GM12878 (cell line): ENCODE data around the gene FOXO3. TPM values are rescaled to one million over a fixed set of nuclear protein-coding genes. Genes with fewer than 3 reads are reported as not detected.

Experiments
- ATAC-seq: fragments of 200-7000 bp; cut with Tn5 transposase; 3 replicates; pipeline ENCODE4 v1.9.1; 2020; ENCODE audit warnings: mild to moderate bottlenecking, moderate library complexity
- BruUV-seq: library from RNA; stranded (reverse); fragments of 400-500 nt; replicated peaks from 2 replicates; lab custom pipeline; 2021; lab: Mats Ljungman, UMichigan
- CTCF ChIA-PET: fragments of 300-600 bp; sonication (Branson Sonifier 250); formaldehyde crosslinking; extraction: SDS; loops from one replicate; lab custom pipeline; 2021; ENCODE audit warnings: inconsistent platforms; lab: Yijun Ruan, JAX
- POLR2A ChIA-PET: fragments of 350-600 bp; formaldehyde crosslinking; extraction: SDS; loops from one replicate; lab custom pipeline; 2021; ENCODE audit warnings: inconsistent platforms; lab: Charles Lee
- RAD21 ChIA-PET: fragments of 300-600 bp; sonication (Branson Sonifier 250); formaldehyde crosslinking; loops from one replicate; lab custom pipeline; 2023; ENCODE audit warnings: antibody characterized with exemption; ENCODE audit not compliant: unreplicated experiment; lab: Charles Lee
- SMC1A ChIA-PET: fragments of 300-600 bp; sonication (Branson Sonifier 250); formaldehyde crosslinking; loops from one replicate; lab custom pipeline; 2023; ENCODE audit not compliant: unreplicated experiment, uncharacterized antibody; lab: Charles Lee
- DNase-seq: peaks from one replicate; pipeline ENCODE4 v3.0.0-alpha.2; 2011; ENCODE audit warnings: low read depth, low spot score
- FAIRE-seq: peaks from 3 replicates; lab custom pipeline; 2011; peaks lifted over from hg19 to GRCh38; lab: Jason Lieb, UNC
- H2AFZ ChIP-seq: 2 replicates; pipeline ENCODE4 v1.6.0; 2011; ENCODE audit warnings: low read depth, low read length, control low read depth; ENCODE audit not compliant: control insufficient read depth
- H3K27ac ChIP-seq: 2 replicates; pipeline ENCODE4 v1.5.1; 2011; ENCODE audit warnings: control low read depth; ENCODE audit not compliant: control insufficient read depth, insufficient read depth
- H3K27me3 ChIP-seq, 2 experiments: replicated peaks in 1 of 2; 2 replicates each; pipeline versions ENCODE4 v1.6.0 to v1.6.1; 2011; ENCODE audit warnings: low read length in 1 of 2; ENCODE audit not compliant: control insufficient read depth in 2 of 2, insufficient read depth in 2 of 2
- H3K36me3 ChIP-seq, 2 experiments: 2 replicates each; pipeline ENCODE4 v1.5.1; 2011; ENCODE audit warnings: low read length in 1 of 2; ENCODE audit not compliant: control insufficient read depth in 2 of 2, insufficient read depth in 2 of 2
- H3K4me1 ChIP-seq: 2 replicates; pipeline ENCODE4 v1.6.1; 2011; ENCODE audit warnings: mild to moderate bottlenecking, low read length, moderate library complexity, mixed read lengths; ENCODE audit not compliant: control insufficient read depth, insufficient read depth
- H3K4me2 ChIP-seq: 2 replicates; pipeline ENCODE4 v1.6.0; 2011; ENCODE audit warnings: control low read depth; ENCODE audit not compliant: control insufficient read depth, insufficient read depth
- H3K4me3 ChIP-seq: fragments of 200-600 bp; sonication (generic); 2 replicates; pipeline ENCODE4 v1.5.1; 2016
- H3K79me2 ChIP-seq: 2 replicates; pipeline ENCODE4 v1.6.0; 2011; ENCODE audit warnings: low read length; ENCODE audit not compliant: control insufficient read depth, insufficient read depth
- H3K9ac ChIP-seq: 2 replicates; pipeline ENCODE4 v1.8.0; 2011; ENCODE audit warnings: low read length, control low read depth, mixed read lengths; ENCODE audit not compliant: control insufficient read depth, insufficient read depth
- H3K9me3 ChIP-seq: replicated peaks from 3 replicates; pipeline ENCODE4 v1.5.1; 2011; ENCODE audit warnings: mild to moderate bottlenecking, low read length; ENCODE audit not compliant: control insufficient read depth, insufficient read depth
- H4K20me1 ChIP-seq: 2 replicates; pipeline ENCODE4 v1.6.0; 2011; ENCODE audit not compliant: control insufficient read depth, insufficient read depth
- BACH1 ChIP-seq: fragments of 450-650 bp; IDR thresholded peaks from 2 replicates; pipeline ENCODE4 v1.6.1; 2017; ENCODE audit warnings: mild to moderate bottlenecking, borderline replicate concordance
- CBX5 ChIP-seq: sonication (generic); IDR thresholded peaks from 2 replicates; pipeline ENCODE4 v1.6.1; 2016; ENCODE audit warnings: low read depth, moderate library complexity, mild to moderate bottlenecking, inconsistent platforms
- NBN ChIP-seq: fragments of 450-650 bp; IDR thresholded peaks from 2 replicates; pipeline ENCODE4 v1.6.1; 2016
- NFIC ChIP-seq: IDR thresholded peaks from 2 replicates; pipeline ENCODE4 v1.6.1; 2012; ENCODE audit warnings: low read depth, mild to moderate bottlenecking, inconsistent platforms, low read length, moderate library complexity
- PAX5 ChIP-seq: IDR thresholded peaks from 2 replicates; pipeline ENCODE4 v1.6.1; 2011; ENCODE audit warnings: low read depth, low read length, borderline replicate concordance
- PAX8 ChIP-seq: fragments of 450-650 bp; IDR thresholded peaks from 2 replicates; pipeline ENCODE4 v1.6.1; 2017; ENCODE audit warnings: mild to moderate bottlenecking, moderate library complexity
- WGBS: methylation state at CpG from one replicate; pipeline ENCODE4 v1.1.6; 2016; ENCODE audit warnings: low lambda C conversion rate; ENCODE audit not compliant: insufficient replicate concordance, insufficient coverage; ENCODE audit errors: missing lambda C conversion rate; 5-methylcytosine and 5-hydroxymethylcytosine counted together
- in situ Hi-C: fragments of 300-500 bp; cut with MboI; formaldehyde crosslinking; loops from 9 replicates; pipeline ENCODE4 v1.14.3; 2018; ENCODE audit warnings: mixed read lengths
- intact Hi-C: fragments of 100-400 bp; cut with micrococcal nuclease; formaldehyde crosslinking; loops from one replicate; pipeline ENCODE4 v1.14.2; 2022; ENCODE audit not compliant: unreplicated experiment
- polyA plus RNA-seq, 11 experiments: library from polyadenylated mRNA; depleted of rRNA in 4 of 11; unstranded in 6 of 11; stranded (reverse) in 5 of 11; fragments of >200 nt; fragmentation: Nextera tagmentation in 4 of 11; fragmentation: Illumina TruSeq in 1 of 11; extraction: Ambion mirVana in 4 of 11; extraction: Trizol in 1 of 11; gene quantifications; 1 replicate in 1 of 11; 2 replicates in 10 of 11; pipeline versions ENCODE4 v1.2.1 to v1.2.3, GENCODE V29; 2011 to 2016; ENCODE audit warnings: inconsistent platforms in 2 of 11, missing spikeins in 2 of 11, low read depth in 1 of 11
- total RNA-seq, 4 experiments: library from RNA; depleted of rRNA in 3 of 4; stranded (reverse); fragments of >200 nt in 3 of 4; fragmentation: Illumina TruSeq in 1 of 4; extraction: Trizol in 1 of 4; gene quantifications; 2 replicates each; pipeline versions ENCODE4 v1.2.1 to v1.2.3, GENCODE V29; 2013 to 2021
- TF ChIP-seq, protein P1 (sequence below): fragments of 450-650 bp; IDR thresholded peaks from 2 replicates; pipeline ENCODE4 v1.6.1; 2014; ENCODE audit warnings: mild to moderate bottlenecking

Gene FOXO3
- total and polyA plus RNA-seq, 10 of the 15 experiments (the other 5 are each of a cell fraction or from before 2014, with no cell fraction given) = 0.82 to 4.5 (median 1.7) TPM

DNA sequence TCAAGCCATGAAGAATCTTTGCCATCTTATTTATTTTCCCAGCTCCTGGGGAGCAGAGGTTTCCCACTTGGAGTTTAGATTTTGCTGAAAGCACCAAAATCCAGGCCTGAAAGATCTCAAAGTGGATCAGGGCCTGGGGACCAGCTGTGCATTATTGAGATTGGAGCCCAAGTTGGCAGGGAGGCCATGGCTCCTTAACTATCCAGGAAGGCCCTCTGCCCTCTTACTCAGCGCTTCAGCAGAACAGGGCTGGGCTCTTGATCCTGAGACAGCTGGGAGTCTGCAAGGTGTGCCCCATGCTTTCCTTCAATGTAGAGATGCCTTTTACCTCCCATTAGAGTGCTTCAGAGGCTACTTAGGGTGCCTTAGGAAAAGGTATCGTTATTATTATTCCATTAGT, 24.6 kb downstream of the FOXO3 start:
- Histone ChIP-seq H3K4me3 (no peak overlapping the region), H3K36me3 (no peaks in the 10 kb centered on the region; a peak in 1 of 4 replicates), H3K27ac (no peak overlapping the region), H3K79me2 (peaks cover 34% of the 10 kb centered on the region), H3K9ac (no peak overlapping the region), H4K20me1 (no peaks in the 10 kb centered on the region), H3K27me3 (no peaks in the 10 kb centered on the region; a peak in 1 of 4 replicates), H3K4me2 (no peak overlapping the region), H3K4me1 (peaks cover 15% of the 10 kb centered on the region), H2AFZ (no peak overlapping the region), H3K9me3 (no peaks in the 10 kb centered on the region)
- ChIA-PET SMC1A (interaction anchor here (0.8 to 1.4 kb wide), 2 partner anchors 17 to 39 kb away, joined by 3 to 4 read pairs; no protein-coding TSS in a partner anchor), RAD21 (no interaction called here), CTCF (interaction anchor here (0.9 kb wide), 1 partner anchor 11 kb away, joined by 3 read pairs; no protein-coding TSS in a partner anchor), POLR2A (no interaction called here)
- ATAC-seq = no peak
- DNase-seq = no peak
- 71% methylated on average over 2 of the region's 2 CpGs for WGBS
- BruUV-seq = no TSS peak
- no peak for TF ChIP-seq PAX5
- TF ChIP-seq, protein P1, sequence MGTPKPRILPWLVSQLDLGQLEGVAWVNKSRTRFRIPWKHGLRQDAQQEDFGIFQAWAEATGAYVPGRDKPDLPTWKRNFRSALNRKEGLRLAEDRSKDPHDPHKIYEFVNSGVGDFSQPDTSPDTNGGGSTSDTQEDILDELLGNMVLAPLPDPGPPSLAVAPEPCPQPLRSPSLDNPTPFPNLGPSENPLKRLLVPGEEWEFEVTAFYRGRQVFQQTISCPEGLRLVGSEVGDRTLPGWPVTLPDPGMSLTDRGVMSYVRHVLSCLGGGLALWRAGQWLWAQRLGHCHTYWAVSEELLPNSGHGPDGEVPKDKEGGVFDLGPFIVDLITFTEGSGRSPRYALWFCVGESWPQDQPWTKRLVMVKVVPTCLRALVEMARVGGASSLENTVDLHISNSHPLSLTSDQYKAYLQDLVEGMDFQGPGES = no peak
- TF ChIP-seq NFIC = no peak
- no peak for TF ChIP-seq CBX5
- TF ChIP-seq PAX8 = no peak
- TF ChIP-seq NBN = no peak
- no peak for TF ChIP-seq BACH1
- in situ Hi-C loops = no loop called here
- no peak for FAIRE-seq
- intact Hi-C loops = no loop called here
